MM.1S (cell line): ENCODE results near the gene USP32.

Experiments
- DNase-seq: peaks from one replicate; pipeline ENCODE4 v3.0.0-alpha.2; 2015
- H2AFZ ChIP-seq: fragments of 300-600 bp; sonication (generic); 2 replicates; pipeline ENCODE4 v1.6.0; 2016; ENCODE audit warnings: antibody characterized with exemption, low read length
- H3F3A ChIP-seq: fragments of 300-600 bp; sonication (generic); 2 replicates; pipeline ENCODE4 v1.6.1; 2016; ENCODE audit warnings: mild to moderate bottlenecking, antibody characterized with exemption, low read length, moderate library complexity, mixed read lengths; ENCODE audit not compliant: insufficient read depth
- H3K27ac ChIP-seq: fragments of 300-600 bp; sonication (generic); 2 replicates; pipeline ENCODE4 v1.5.1; 2016; ENCODE audit warnings: mild to moderate bottlenecking, low read length
- H3K27me3 ChIP-seq: fragments of 300-600 bp; sonication (generic); replicated peaks from 2 replicates; pipeline ENCODE4 v1.6.0; 2016; ENCODE audit warnings: low read length; ENCODE audit not compliant: insufficient read depth
- H3K36me3 ChIP-seq: fragments of 300-600 bp; sonication (generic); replicated peaks from 2 replicates; pipeline ENCODE4 v1.6.1; 2016; ENCODE audit warnings: mild to moderate bottlenecking, low read length, mixed read lengths; ENCODE audit not compliant: insufficient read depth
- H3K4me1 ChIP-seq: fragments of 300-600 bp; sonication (generic); 2 replicates; pipeline ENCODE4 v1.6.1; 2016; ENCODE audit warnings: low read length, mixed read lengths
- H3K4me2 ChIP-seq: fragments of 300-600 bp; sonication (generic); 2 replicates; pipeline ENCODE4 v1.6.0; 2016; ENCODE audit warnings: low read depth, low read length
- H3K4me3 ChIP-seq: fragments of 300-600 bp; sonication (generic); 2 replicates; pipeline ENCODE4 v1.5.1; 2016; ENCODE audit warnings: low read length, mixed read lengths
- H3K79me2 ChIP-seq: fragments of 300-600 bp; sonication (generic); 2 replicates; pipeline ENCODE4 v1.6.1; 2016; ENCODE audit warnings: mixed run types, low read length, mixed read lengths
- H3K9ac ChIP-seq: fragments of 300-600 bp; sonication (generic); 2 replicates; pipeline ENCODE4 v1.6.1; 2016; ENCODE audit warnings: low read length, mixed read lengths
- H3K9me2 ChIP-seq: fragments of 300-600 bp; sonication (generic); replicated peaks from 2 replicates; pipeline ENCODE4 v1.6.1; 2016; ENCODE audit warnings: mild to moderate bottlenecking, low read length, mixed read lengths; ENCODE audit not compliant: insufficient read depth
- H3K9me3 ChIP-seq: fragments of 300-600 bp; sonication (generic); replicated peaks from 2 replicates; pipeline ENCODE4 v1.6.1; 2016; ENCODE audit warnings: mild to moderate bottlenecking, low read length, mixed read lengths; ENCODE audit not compliant: insufficient read depth
- H4K20me1 ChIP-seq: fragments of 300-600 bp; sonication (generic); 2 replicates; pipeline ENCODE4 v1.6.1; 2016; ENCODE audit warnings: mild to moderate bottlenecking, low read length, moderate library complexity, mixed read lengths; ENCODE audit not compliant: insufficient read depth
- EZH2 ChIP-seq: fragments of 300-600 bp; sonication (generic); optimal IDR thresholded peaks from 2 replicates; pipeline ENCODE3; 2017; ENCODE audit warnings: low read depth, mild to moderate bottlenecking, antibody characterized with exemption, low read length, mixed read lengths
- EZH2phosphoT487 ChIP-seq: fragments of 300-600 bp; sonication (generic); IDR thresholded peaks from 2 replicates; pipeline ENCODE4 v1.6.1; 2018; ENCODE audit warnings: antibody characterized with exemption, low read length
- TF ChIP-seq, protein P1 (sequence below): fragments of 300-600 bp; sonication (generic); IDR thresholded peaks from 2 replicates; pipeline ENCODE4 v1.5.1; 2016; ENCODE audit warnings: antibody characterized with exemption, low read length, mixed read lengths

The USP32 gene

DNA sequence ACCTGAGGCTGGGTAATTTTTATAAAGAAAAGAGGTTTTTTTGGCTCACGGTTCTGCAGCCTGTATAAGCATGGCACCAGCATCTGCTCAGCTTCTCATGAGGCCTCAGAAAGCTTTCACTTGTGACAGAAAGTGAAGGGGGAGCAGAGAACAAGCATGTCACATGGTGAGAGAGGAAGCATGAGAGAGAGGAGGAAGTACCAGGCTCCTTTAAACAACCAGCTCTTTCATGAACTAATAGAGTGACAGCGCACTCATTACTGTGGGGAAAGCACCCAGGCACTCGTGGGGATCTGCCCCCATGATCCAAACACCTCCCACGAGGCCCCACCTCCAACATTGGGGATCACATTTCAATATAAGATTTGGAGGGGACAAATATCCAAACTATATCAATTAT lies 86.8 kb downstream of the USP32 start:
- H3K36me3 ChIP-seq, result 0 out of 2 replicates have a peak, but pooled peaks cover 4% of the 10 kb centered on the region
- no peak overlapping the region for H3K9ac ChIP-seq
- H2AFZ ChIP-seq, result no peak overlapping the region
- H3K9me2 ChIP-seq, result no peaks in the 10 kb centered on the region
- peak; percentile 14 for DNase-seq
- no peaks in the 10 kb centered on the region for H3K27me3 ChIP-seq
- no peaks in the 10 kb centered on the region for H3K4me1 ChIP-seq
- peaks cover 3% of the 10 kb centered on the region; the same call in 1 of the 2 replicates for H3K79me2 ChIP-seq
- H3K4me3 ChIP-seq, result no peak overlapping the region
- no peaks in the 10 kb centered on the region for H4K20me1 ChIP-seq
- TF ChIP-seq, protein P1, sequence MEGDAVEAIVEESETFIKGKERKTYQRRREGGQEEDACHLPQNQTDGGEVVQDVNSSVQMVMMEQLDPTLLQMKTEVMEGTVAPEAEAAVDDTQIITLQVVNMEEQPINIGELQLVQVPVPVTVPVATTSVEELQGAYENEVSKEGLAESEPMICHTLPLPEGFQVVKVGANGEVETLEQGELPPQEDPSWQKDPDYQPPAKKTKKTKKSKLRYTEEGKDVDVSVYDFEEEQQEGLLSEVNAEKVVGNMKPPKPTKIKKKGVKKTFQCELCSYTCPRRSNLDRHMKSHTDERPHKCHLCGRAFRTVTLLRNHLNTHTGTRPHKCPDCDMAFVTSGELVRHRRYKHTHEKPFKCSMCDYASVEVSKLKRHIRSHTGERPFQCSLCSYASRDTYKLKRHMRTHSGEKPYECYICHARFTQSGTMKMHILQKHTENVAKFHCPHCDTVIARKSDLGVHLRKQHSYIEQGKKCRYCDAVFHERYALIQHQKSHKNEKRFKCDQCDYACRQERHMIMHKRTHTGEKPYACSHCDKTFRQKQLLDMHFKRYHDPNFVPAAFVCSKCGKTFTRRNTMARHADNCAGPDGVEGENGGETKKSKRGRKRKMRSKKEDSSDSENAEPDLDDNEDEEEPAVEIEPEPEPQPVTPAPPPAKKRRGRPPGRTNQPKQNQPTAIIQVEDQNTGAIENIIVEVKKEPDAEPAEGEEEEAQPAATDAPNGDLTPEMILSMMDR, result no peak
- TF ChIP-seq EZH2phosphoT487 (no peak), EZH2 (no peak)
- no peak overlapping the region for H3K4me2 ChIP-seq
- H3K9me3 ChIP-seq, result no peaks in the 10 kb centered on the region
- no peaks in the 10 kb centered on the region for H3F3A ChIP-seq
- no peak overlapping the region for H3K27ac ChIP-seq

DNA sequence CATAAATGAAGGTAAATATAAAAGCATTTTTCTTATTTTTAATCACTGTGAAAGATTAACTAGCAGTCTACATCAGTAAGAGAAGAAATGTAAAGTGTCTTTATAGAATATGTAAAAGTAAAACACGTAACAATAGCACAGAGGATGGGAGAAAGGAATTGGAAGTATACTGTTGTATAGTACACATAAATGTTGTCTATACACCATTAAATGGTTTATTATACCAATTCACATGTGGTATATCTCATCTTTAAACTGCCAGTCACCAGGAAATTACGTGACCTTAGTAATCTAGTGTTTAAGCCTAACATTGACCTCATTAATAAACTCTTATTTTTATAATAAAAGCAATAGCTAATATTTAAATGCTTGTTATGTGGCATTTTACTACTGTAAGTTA lies 87.4 kb downstream of the USP32 start:
- H3K27ac ChIP-seq, result no peak overlapping the region

DNA sequence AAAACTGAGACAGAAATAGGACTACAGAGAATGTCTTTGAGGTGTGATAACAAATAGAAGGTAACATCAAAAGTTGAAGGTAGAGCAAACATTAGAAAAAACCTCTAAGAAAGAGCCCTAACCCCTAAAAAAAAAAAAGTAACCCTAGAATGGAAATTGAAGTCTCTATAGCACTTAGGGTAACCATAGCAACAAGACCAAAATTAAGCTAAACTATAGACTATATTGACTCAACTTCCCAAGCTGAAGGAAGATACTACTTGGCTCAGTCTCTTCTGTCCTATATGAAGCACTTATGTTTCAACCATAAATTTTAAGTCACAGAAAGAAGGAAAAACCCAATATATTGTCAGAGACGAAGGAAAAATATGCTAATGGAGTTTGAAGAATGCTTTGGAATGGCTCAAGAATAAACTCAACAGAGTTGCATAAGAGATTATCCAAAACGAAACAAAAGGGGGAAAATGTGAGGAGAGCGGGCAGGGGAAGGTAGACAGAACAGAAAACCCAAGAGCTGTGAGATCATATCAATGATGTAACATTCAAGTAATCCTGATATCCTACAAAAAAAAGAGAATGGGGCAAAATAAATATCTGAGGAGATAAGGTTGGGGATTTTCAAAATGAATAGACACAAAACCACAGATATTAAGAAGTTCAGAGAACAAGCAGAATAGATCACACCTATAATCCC lies 88.4 kb downstream of the USP32 start:
- no peaks in the 10 kb centered on the region for H3K9me2 ChIP-seq
- H3K36me3 ChIP-seq, result 0 out of 2 replicates have a peak, but pooled peaks cover 4% of the 10 kb centered on the region
- peaks cover 3% of the 10 kb centered on the region; the same call in 1 of the 2 replicates for H3K79me2 ChIP-seq
- DNase-seq, result no peak
- H3K27ac ChIP-seq, result no peak overlapping the region
- no peaks in the 10 kb centered on the region for H4K20me1 ChIP-seq
- H3K27me3 ChIP-seq, result no peaks in the 10 kb centered on the region
- no peak overlapping the region for H3K4me3 ChIP-seq
- H3F3A ChIP-seq, result no peaks in the 10 kb centered on the region
- H3K9me3 ChIP-seq, result no peaks in the 10 kb centered on the region
- H3K4me1 ChIP-seq, result no peaks in the 10 kb centered on the region
- H3K9ac ChIP-seq, result no peak overlapping the region
- TF ChIP-seq, protein P1, result no peak
- no peak overlapping the region for H2AFZ ChIP-seq
- no peak overlapping the region for H3K4me2 ChIP-seq

More for the DNA sequence above, 87.4 kb downstream of the USP32 start:
- Histone ChIP-seq H2AFZ (no peak overlapping the region), H4K20me1 (no peaks in the 10 kb centered on the region), H3K9me2 (no peaks in the 10 kb centered on the region), H3K9ac (no peak overlapping the region), H3K27me3 (no peaks in the 10 kb centered on the region), H3F3A (no peaks in the 10 kb centered on the region), H3K9me3 (no peaks in the 10 kb centered on the region), H3K4me1 (no peaks in the 10 kb centered on the region), H3K4me2 (no peak overlapping the region), H3K79me2 (peaks cover 3% of the 10 kb centered on the region; the same call in 1 of the 2 replicates), H3K36me3 (0 out of 2 replicates have a peak, but pooled peaks cover 4% of the 10 kb centered on the region), H3K4me3 (no peak overlapping the region)
- TF ChIP-seq EZH2phosphoT487 (no peak), EZH2 (no peak)
- TF ChIP-seq, protein P1, result no peak
- DNase-seq, result no peak
